H1 (cell line): Measurements from ENCODE around the gene TNFAIP1. TPM values are rescaled to one million over a fixed set of nuclear protein-coding genes. Genes with fewer than 3 reads are reported as not detected.

ENCODE experiments used
- ASH2L ChIP-seq: fragments of 200-600, 300-600 bp; sonication (generic); IDR thresholded peaks from one replicate; pipeline ENCODE4 v1.7.1; 2017; ENCODE audit warnings: low read length
- GABPA ChIP-seq: IDR thresholded peaks from 2 replicates; pipeline ENCODE4 v1.6.1; 2011; ENCODE audit warnings: mild to moderate bottlenecking, low read length, moderate library complexity, borderline replicate concordance; ENCODE audit not compliant: insufficient read depth
- HDAC2 ChIP-seq, 2 experiments: fragments of 300-600 bp in 1 of 2; sonication (generic) in 1 of 2; IDR thresholded peaks; 2 replicates each; pipeline ENCODE4 v1.6.1; 2011 to 2012; ENCODE audit warnings: low read depth in 2 of 2, low read length in 2 of 2, mild to moderate bottlenecking in 2 of 2, moderate library complexity in 2 of 2, borderline replicate concordance in 1 of 2, inconsistent platforms in 1 of 2
- JUND ChIP-seq: IDR thresholded peaks from 2 replicates; pipeline ENCODE4 v1.6.1; 2011; ENCODE audit warnings: mild to moderate bottlenecking, improper control_type of control experiment, low read length
- PHF8 ChIP-seq: fragments of 200-600 bp; sonication (generic); conservative IDR thresholded peaks from 2 replicates; pipeline ENCODE4 v1.7.1; 2012; ENCODE audit warnings: low read depth, mild to moderate bottlenecking, inconsistent platforms, low read length, moderate library complexity
- POU5F1 ChIP-seq: IDR thresholded peaks from 2 replicates; pipeline ENCODE4 v1.6.1; 2011; ENCODE audit warnings: low read depth, mild to moderate bottlenecking, low read length, moderate library complexity
- SAP30 ChIP-seq: fragments of 300-600 bp; sonication (generic); IDR thresholded peaks from 2 replicates; pipeline ENCODE4 v1.7.1; 2012; ENCODE audit warnings: low read length, moderate library complexity, mild to moderate bottlenecking, inconsistent platforms; ENCODE audit not compliant: insufficient read depth, insufficient replicate concordance
- SP1 ChIP-seq: IDR thresholded peaks from 2 replicates; pipeline ENCODE4 v1.6.1; 2011; ENCODE audit warnings: low read depth, low read length
- TAF7 ChIP-seq: optimal IDR thresholded peaks from 2 replicates; pipeline ENCODE3; 2011; ENCODE audit warnings: low read depth, mild to moderate bottlenecking, inconsistent platforms, low read length, moderate library complexity, borderline replicate concordance
- TEAD4 ChIP-seq: IDR thresholded peaks from 2 replicates; pipeline ENCODE4 v1.6.1; 2012; ENCODE audit warnings: low read depth, low read length, inconsistent platforms, mixed read lengths
- polyA plus RNA-seq, 7 experiments: library from polyadenylated mRNA; depleted of rRNA in 3 of 7; stranded (reverse) in 5 of 7; unstranded in 2 of 7; fragments of >200 nt in 5 of 7; fragments of 200-250 nt in 2 of 7; gene quantifications; 1 replicate in 5 of 7; 2 replicates in 1 of 7; 4 replicates in 1 of 7; pipeline versions ENCODE4 v1.2.1 to v1.2.3, GENCODE V29; 2011 to 2013; ENCODE audit warnings: missing spikeins in 2 of 7, mixed read lengths in 2 of 7
- total RNA-seq: library from RNA; stranded (reverse); fragmentation: NEBNext Ultra II Directional; extraction: Animal tissue kit (Norgen Biotek cat#: 25700); gene quantifications from 2 replicates; pipeline ENCODE4 v1.2.1, GENCODE V29; 2021

TNFAIP1 gene
- total and polyA plus RNA-seq, 2 of the 8 experiments (the other 6 are each of a cell fraction or from before 2014, with no cell fraction given) = 16.9 to 19.5 TPM

DNA sequence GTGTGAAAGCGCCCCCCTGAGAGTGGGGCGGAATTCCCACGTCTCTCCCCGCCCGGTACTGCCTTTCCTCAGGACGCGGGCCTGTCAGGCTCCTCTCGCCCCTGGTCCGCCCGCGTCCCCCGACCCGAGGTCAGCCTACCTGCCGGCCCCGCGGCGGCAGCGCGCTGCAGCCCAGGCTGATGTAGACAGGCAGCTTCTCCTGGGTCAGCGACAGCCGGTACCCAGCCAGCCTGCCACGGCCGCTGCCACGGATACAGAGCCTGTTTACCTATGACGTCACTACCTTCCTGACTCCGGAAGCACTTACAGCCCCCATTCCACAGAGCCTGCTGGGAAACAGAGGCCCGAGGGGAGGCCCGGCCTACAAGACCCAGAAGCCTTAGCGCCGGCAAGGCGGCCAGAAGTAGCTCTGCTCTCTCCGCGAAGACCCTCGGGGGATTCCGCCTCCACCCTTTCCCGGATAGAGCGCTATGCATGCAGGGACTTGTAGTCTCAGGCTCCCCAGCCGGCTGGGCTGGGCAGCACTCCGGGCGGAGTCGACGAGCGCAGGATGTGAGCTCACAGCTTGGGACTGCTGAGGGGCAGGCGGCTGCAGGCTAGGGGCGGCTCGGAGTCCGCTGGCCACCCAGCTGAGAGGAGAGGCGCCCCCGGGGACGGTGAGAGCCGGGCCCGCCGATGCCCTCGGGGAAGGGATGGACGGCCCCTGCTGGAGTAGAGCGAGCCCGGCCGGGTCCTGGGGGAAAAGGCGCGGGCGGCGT lies at the start of gene TNFAIP1, which contains the start of gene IFT20 (continued):
- TF ChIP-seq SAP30 = peak; percentile 15
- peak; percentile 96 for TF ChIP-seq GABPA
- peak; percentile 43 for TF ChIP-seq TAF7
- peak; percentile 100 for TF ChIP-seq JUND
- no peak for TF ChIP-seq POU5F1
- TF ChIP-seq HDAC2 (IDR thresholded peaks at IDR 0.05; ENCODE audit: borderline replicate concordance in 1 of 2, low read depth in 2 of 2, low read length in 2 of 2) = peak in 1 of 2 experiments; percentile 52; a peak in 1 of 4 replicates
- TF ChIP-seq TEAD4 = peak; percentile 33; the same call in 1 of the 2 replicates
- TF ChIP-seq ASH2L = peak; percentile 40
- peak; percentile 62; the same call in 1 of the 2 replicates for TF ChIP-seq SP1
- TF ChIP-seq PHF8 = peak; percentile 61; the same call in 1 of the 2 replicates
